HEK293T (cell line): ENCODE measurements around the gene PHB1.
"Not testable (repeated sequence)": the region's sequence is repeated elsewhere in the genome, so short reads cannot be mapped to it uniquely, and the experiment has no call there.

ENCODE experiments used
- ARNT ChIP-seq: fragments of 450-650 bp; IDR thresholded peaks from 2 replicates; pipeline ENCODE4 v1.6.1; 2017; ENCODE audit warnings: mild to moderate bottlenecking
- BHLHE40 ChIP-seq: fragments of 450-650 bp; IDR thresholded peaks from 2 replicates; pipeline ENCODE4 v1.6.1; 2016; ENCODE audit warnings: mild to moderate bottlenecking, moderate library complexity, borderline replicate concordance
- CTBP1 ChIP-seq: fragments of 450-650 bp; IDR thresholded peaks from 2 replicates; pipeline ENCODE4 v1.6.1; 2016; ENCODE audit warnings: borderline replicate concordance
- ELF4 ChIP-seq: fragments of 450-650 bp; IDR thresholded peaks from 2 replicates; pipeline ENCODE4 v1.6.1; 2017; ENCODE audit warnings: antibody characterized with exemption
- FOXA1 ChIP-seq: fragments of 450-650 bp; IDR thresholded peaks from 2 replicates; pipeline ENCODE4 v1.6.1; 2016; ENCODE audit warnings: mild to moderate bottlenecking
- FOXK2 ChIP-seq: fragments of 450-650 bp; IDR thresholded peaks from 2 replicates; pipeline ENCODE4 v1.6.1; 2016; ENCODE audit warnings: mild to moderate bottlenecking
- FOXM1 ChIP-seq: fragments of 450-650 bp; IDR thresholded peaks from 2 replicates; pipeline ENCODE4 v1.6.1; 2017; ENCODE audit warnings: mild to moderate bottlenecking, borderline replicate concordance
- HDGF ChIP-seq: fragments of 450-650 bp; IDR thresholded peaks from 2 replicates; pipeline ENCODE4 v1.6.1; 2017; ENCODE audit warnings: antibody characterized with exemption, borderline replicate concordance
- L3MBTL2 ChIP-seq: fragments of 450-650 bp; conservative IDR thresholded peaks from 2 replicates; pipeline ENCODE4 v1.6.1; 2016; ENCODE audit warnings: mild to moderate bottlenecking
- NFRKB ChIP-seq: fragments of 450-650 bp; IDR thresholded peaks from 2 replicates; pipeline ENCODE4 v1.6.1; 2016; ENCODE audit warnings: mild to moderate bottlenecking, moderate library complexity
- SP1 ChIP-seq: fragments of 450-650 bp; IDR thresholded peaks from 2 replicates; pipeline ENCODE4 v1.6.1; 2017
- SUZ12 ChIP-seq: fragments of 450-650 bp; IDR thresholded peaks from 2 replicates; pipeline ENCODE4 v1.6.1; 2016; ENCODE audit warnings: mild to moderate bottlenecking
- TARDBP ChIP-seq: fragments of 450-650 bp; IDR thresholded peaks from 2 replicates; pipeline ENCODE4 v1.6.1; 2016
- TF ChIP-seq, protein P1 (sequence below): fragments of 450-650 bp; IDR thresholded peaks from 2 replicates; pipeline ENCODE4 v1.6.1; 2016

DNA sequence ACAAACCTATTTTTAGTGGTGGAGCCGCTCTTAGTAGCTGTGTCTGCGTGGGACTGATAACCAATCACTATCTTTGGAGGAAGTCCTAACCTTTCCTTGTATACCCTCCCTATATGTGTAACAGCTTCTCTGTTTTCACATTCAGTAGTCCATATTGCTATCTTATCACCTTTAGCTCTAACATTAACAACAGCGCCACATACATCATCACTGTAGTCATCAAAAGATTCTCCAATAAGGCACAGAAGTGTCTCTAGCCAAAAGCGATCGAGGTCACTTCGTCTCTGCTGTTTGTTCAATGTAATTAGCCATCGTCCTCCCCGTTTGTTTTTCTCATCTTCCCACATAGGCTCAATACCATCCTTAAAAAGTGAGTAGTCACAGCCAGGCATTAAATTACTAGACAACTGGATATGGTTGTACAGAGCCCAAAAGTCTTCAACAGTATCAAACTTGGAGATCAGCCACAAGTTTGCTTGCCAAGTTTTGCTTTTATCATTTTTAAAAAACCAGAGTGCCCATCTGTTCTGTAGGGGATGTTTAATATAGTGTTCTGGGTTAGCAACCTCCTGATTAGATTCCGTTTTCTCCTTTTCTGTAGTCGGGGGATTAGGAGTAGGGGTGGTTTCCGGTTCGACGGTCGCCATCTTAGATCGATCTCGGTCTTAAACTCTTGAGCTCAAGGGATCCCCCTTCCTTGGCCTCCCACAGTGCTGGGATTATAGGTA, 9.8 kb upstream of the PHB1 start:
- not testable (repeated sequence) for TF ChIP-seq HDGF, SP1, SUZ12, FOXM1, ARNT, FOXA1, BHLHE40, L3MBTL2, CTBP1, NFRKB, TARDBP, ELF4, FOXK2
- TF ChIP-seq, protein P1, sequence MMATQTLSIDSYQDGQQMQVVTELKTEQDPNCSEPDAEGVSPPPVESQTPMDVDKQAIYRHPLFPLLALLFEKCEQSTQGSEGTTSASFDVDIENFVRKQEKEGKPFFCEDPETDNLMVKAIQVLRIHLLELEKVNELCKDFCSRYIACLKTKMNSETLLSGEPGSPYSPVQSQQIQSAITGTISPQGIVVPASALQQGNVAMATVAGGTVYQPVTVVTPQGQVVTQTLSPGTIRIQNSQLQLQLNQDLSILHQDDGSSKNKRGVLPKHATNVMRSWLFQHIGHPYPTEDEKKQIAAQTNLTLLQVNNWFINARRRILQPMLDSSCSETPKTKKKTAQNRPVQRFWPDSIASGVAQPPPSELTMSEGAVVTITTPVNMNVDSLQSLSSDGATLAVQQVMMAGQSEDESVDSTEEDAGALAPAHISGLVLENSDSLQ, result not testable (repeated sequence)
